ENCODE results near the gene ANKRD29.

Gene ANKRD29

GRCh38 chr18:23570912-23571504 lies 91.7 kb downstream of the ANKRD29 start:
- Histone ChIP-seq H3K27me3 (ENCODE audit: insufficient read depth, poor library complexity, severe bottlenecking) (no peaks in the 10 kb centered on the region), H3K4me3 (replicated peaks; ENCODE audit: insufficient read depth, low read length) (no peak overlapping the region), H3K27ac (replicated peaks) (no peak overlapping the region)
- no peak for TF ChIP-seq SPI1 (IDR thresholded peaks at IDR 0.05; ENCODE audit: borderline replicate concordance, low read depth)
- TF ChIP-seq, protein P1, sequence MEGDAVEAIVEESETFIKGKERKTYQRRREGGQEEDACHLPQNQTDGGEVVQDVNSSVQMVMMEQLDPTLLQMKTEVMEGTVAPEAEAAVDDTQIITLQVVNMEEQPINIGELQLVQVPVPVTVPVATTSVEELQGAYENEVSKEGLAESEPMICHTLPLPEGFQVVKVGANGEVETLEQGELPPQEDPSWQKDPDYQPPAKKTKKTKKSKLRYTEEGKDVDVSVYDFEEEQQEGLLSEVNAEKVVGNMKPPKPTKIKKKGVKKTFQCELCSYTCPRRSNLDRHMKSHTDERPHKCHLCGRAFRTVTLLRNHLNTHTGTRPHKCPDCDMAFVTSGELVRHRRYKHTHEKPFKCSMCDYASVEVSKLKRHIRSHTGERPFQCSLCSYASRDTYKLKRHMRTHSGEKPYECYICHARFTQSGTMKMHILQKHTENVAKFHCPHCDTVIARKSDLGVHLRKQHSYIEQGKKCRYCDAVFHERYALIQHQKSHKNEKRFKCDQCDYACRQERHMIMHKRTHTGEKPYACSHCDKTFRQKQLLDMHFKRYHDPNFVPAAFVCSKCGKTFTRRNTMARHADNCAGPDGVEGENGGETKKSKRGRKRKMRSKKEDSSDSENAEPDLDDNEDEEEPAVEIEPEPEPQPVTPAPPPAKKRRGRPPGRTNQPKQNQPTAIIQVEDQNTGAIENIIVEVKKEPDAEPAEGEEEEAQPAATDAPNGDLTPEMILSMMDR (IDR thresholded peaks at IDR 0.05; ENCODE audit: insufficient read depth, low read length), result no peak
- no peak for TF ChIP-seq REST (IDR thresholded peaks at IDR 0.05; ENCODE audit: insufficient replicate concordance, low read depth)
- no peak for TF ChIP-seq GABPA (IDR thresholded peaks at IDR 0.05; ENCODE audit: low read depth)
- TF ChIP-seq POLR2AphosphoS5 (IDR thresholded peaks at IDR 0.05; ENCODE audit: low read depth), result no peak
- no peak for DNase-seq (ENCODE audit: low read depth in 1 of 2, low spot score in 1 of 2)

DNA sequence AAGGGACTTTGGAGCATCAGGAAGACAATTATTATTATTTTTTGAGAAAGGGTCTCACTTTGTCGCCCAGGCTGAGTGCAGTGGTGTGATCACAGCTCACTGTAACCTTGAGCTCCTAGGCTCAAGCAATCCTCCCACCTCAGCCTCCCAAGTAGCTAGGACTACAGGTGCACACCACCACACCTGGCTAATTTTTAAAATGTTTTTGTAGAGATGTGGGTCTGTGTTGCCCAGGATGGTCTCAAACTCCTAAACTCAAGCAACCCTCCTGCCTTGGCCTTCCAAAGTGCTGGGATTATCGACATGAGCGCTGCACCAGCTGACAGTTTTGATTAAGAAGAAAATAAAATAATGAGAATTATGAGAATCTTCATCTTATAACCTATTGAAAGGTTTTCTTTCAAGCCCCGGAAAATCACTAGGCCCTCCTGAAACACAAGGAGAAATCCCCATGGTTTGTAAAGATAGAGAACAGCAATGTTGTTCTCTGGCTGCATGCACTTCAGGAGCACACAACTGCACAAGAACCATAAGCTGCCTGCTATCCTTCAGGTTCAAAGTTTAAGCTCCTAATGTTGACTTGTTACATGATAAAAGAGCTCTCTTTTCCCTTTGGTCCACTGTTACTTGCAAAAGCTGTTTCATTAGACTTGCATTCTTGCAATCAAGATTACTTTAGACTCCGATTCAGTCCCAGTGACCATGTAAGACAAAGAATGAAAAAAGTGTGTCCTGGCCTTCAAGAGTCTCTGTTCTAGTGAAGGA lies 93.2 kb downstream of the ANKRD29 start:
- no peak overlapping the region for H3K4me3 ChIP-seq (replicated peaks; ENCODE audit: insufficient read depth, low read length)
- H3K27me3 ChIP-seq (ENCODE audit: insufficient read depth, poor library complexity, severe bottlenecking), result no peaks in the 10 kb centered on the region
- TF ChIP-seq, protein P1 (IDR thresholded peaks at IDR 0.05; ENCODE audit: insufficient read depth, low read length), result no peak
- TF ChIP-seq SPI1 (IDR thresholded peaks at IDR 0.05; ENCODE audit: borderline replicate concordance, low read depth), result no peak
- TF ChIP-seq POLR2AphosphoS5 (IDR thresholded peaks at IDR 0.05; ENCODE audit: low read depth), result no peak
- TF ChIP-seq GABPA (IDR thresholded peaks at IDR 0.05; ENCODE audit: low read depth), result no peak
- TF ChIP-seq REST (IDR thresholded peaks at IDR 0.05; ENCODE audit: insufficient replicate concordance, low read depth), result no peak
- H3K27ac ChIP-seq (replicated peaks), result no peak overlapping the region
- no peak for DNase-seq (ENCODE audit: low read depth in 1 of 2, low spot score in 1 of 2)

DNA sequence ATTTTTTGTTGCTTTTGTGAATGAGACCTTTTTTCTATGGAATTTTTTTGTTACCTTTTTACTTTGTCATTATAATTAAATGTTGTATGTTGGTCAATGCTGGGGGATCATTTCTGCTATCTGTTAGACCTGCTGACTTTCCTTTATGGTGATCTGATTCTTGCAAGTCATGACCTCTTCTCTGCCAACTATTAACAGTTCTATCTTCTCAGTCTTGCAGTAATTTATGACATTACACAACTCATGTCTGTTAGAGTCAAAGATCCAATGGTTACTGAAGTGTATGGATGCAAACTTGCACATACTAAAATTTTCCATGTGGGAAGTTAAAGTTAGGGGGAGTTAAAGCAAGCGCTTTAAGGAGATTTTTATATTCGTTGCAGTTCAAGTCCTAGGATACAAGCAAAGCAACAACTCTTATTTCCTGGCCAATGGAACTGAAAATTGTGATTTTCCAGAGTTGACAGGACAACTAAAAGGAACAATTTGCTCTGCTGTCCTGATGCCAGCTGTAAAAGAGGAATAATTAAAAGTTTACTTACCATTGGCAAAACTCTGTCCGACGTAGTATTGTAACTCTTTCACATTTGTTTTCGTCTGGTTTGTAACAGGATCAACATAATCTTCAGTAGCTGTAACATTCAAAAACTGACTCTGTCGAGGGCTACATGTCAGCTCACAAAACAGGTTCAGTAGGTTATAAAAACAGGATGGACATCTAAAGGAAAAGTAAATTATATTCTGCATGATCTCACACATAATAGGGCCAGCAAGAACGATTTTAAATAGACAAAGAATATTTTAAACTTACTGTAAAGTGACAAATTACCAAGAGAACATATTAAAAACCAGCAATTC lies 94.2 kb downstream of the ANKRD29 start:
- TF ChIP-seq GABPA (IDR thresholded peaks at IDR 0.05; ENCODE audit: low read depth) (no peak), POLR2AphosphoS5 (IDR thresholded peaks at IDR 0.05; ENCODE audit: low read depth) (no peak), SPI1 (IDR thresholded peaks at IDR 0.05; ENCODE audit: borderline replicate concordance, low read depth) (no peak), REST (IDR thresholded peaks at IDR 0.05; ENCODE audit: insufficient replicate concordance, low read depth) (no peak)
- TF ChIP-seq, protein P1 (IDR thresholded peaks at IDR 0.05; ENCODE audit: insufficient read depth, low read length), result no peak
- H3K4me3 ChIP-seq (replicated peaks; ENCODE audit: insufficient read depth, low read length), result no peak overlapping the region
- H3K27ac ChIP-seq (replicated peaks), result no peak overlapping the region
- no peak for DNase-seq (ENCODE audit: low read depth in 1 of 2, low spot score in 1 of 2)
- no peaks in the 10 kb centered on the region for H3K27me3 ChIP-seq (ENCODE audit: insufficient read depth, poor library complexity, severe bottlenecking)

All from HL-60 (cell line).